Stimulated activated CD4-positive, alpha-beta T cell treated with anti-CD3 and anti-CD28 coated beads, Interleukin-12 subunit alpha, Interleukin-12 subunit beta, amount 100 ng/mL, for 4 hours (primary cell): Measurements from ENCODE around the gene ARAP1.
"Not testable (repeated sequence)": the region's sequence is repeated elsewhere in the genome, so short reads cannot be mapped to it uniquely, and the experiment has no call there.

Source experiments
- DNase-seq: peaks from one replicate; pipeline ENCODE4 v3.0.0-alpha.2; 2020

The ARAP1 gene

DNA sequence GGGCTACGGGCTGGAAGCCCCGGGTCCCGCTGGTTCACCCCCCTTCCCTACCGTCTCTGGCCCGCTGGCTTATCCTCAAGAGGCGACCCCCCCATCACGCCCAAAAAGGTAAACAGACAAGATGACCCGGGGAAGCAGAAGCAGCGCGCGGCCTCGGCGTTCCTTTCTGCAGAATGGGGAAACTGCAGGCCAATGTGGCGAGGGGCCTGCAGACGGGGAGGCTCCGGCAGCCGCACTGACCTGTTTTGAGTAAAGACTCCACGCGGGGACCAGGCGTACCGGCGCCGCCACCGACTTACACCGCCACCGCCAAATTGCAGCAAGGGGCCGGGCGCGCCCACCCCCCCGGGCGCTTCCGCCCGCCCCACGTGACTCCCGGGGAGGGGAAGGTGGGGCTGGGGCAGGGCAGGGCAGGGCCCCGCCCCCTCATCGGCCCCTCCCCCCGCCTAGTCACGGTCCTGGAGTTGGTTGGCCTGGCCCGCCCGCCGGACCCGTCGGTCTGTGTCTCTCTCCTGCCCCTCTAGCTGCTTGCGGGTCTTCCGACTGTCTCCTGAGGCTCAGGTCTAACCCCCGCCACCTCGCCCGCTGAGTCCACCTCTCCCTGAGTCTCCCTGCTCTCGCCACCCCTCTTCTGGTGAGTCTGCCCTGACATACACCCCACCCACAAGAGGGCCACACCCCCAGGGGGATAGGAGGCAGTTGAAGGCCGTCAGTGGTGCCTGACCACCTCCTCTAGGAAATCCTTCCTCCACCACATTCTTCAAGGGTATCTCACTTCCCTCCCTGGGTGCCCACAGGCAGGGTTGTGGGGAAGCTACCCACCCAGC is at the start of gene ARAP1:
ARAP1 (minus strand) TSS at position 321 of the 827 bp plus-strand sequence. CDS start 25,280 bp downstream, outside the sequence.
- DNase-seq, result peak; percentile 71

DNA sequence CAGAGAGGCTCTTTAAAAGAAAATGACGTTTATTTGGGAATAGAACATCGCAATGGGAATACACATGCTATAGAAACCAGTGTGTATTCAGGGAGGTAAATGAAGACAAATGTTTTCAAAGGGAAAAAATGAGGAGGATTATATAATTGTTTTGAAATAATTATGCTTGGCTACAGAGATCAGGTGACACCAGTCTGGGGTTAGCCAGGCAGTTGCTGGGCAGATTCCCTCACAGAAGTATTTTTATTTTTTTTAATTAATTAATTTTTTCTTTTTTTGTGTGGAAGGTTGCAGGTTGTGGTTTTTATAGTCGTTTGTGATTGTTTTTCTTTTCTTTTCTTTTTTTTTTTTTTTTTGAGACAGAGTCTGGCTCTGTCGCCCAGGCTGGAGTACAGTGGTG is 47.2 kb upstream of the ARAP1 start:
- no peak for DNase-seq

DNA sequence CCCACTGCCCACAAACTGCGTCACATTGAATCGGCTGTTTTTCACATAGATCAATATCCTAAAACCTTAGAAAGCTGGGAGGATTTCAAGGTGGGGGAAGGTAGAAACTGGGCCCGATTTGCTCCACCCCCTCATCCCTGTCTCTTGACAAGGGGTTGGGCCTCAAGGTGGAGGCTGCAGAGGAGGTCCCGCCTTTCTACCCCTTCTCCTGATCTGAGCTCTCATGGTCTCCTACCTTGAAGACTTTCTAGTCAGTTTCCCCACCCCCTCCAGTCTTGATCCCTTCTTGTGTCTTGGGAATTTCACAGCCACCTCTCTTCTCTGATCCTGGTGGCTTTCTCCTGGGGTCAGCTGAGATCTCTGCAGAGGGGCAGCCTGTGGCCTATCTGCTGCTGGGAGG is 46.2 kb upstream of the ARAP1 start:
- DNase-seq, result no peak

DNA sequence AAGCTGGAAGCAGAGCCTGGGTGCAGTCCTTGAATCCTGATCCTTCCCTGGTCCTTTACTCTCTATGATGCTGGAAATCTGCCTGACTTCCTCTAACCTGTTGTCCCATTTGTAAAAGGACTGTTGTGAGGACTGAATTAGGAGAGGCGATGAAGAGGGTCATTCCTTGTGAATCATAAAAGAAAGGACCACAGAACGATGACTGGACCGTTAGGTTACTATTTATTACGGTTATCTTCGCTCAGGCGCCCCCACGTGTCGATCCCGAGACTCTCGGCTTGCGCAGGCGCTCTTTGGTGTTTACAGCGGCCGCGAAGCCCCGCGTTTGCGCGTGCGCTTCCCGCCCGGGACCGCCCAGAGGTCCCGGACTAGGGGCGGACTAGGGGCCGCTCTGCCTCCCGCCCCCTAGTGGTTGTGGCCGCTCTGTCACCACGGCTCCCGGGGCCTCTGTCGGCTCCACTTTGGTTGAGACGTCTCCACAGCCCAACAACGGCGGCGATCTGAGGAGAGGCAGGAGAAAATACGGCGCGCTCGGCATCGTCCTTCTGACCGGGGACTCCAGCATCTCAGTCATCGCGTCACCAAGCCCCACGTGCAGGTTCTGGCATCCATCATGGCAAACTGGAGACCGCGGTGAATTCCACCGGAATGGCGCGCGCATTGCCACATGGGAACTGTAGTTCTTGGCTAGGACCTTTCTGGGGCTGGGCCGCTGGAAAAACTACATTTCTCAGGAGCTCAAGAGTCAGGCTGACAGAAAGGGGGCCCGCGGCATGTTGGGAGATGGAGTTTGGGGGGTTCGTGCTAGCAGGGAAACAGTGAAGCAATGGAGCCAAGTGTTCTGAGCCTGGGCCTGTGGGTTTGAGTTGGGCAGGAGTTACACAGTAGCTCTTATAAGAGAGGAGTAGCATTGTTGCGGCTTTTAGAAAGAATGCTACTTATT is 41.5 kb upstream of the ARAP1 start, which contains the start of gene STARD10:
STARD10 (minus strand) TSS at position 623 of the 943 bp plus-strand sequence. CDS start 12,866 bp downstream, outside the sequence.
- DNase-seq, result peak; percentile 94

DNA sequence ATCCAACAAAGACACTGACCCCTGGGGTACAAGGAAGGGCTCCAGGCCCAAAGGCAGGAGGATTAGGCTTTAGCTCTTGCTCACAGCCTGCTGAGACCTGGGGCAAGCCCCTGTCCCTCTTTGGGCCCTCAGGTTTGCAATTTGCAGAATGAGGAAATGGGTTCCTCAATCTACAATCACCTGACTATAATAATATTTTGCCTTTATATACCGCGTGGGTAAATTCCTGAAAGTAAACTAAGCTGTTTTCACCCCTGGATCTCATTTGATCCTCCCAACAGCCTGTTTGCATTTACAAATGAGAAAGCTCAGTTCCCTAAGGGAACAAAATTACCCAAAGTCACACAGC is 40.8 kb upstream of the ARAP1 start:
- no peak for DNase-seq

DNA sequence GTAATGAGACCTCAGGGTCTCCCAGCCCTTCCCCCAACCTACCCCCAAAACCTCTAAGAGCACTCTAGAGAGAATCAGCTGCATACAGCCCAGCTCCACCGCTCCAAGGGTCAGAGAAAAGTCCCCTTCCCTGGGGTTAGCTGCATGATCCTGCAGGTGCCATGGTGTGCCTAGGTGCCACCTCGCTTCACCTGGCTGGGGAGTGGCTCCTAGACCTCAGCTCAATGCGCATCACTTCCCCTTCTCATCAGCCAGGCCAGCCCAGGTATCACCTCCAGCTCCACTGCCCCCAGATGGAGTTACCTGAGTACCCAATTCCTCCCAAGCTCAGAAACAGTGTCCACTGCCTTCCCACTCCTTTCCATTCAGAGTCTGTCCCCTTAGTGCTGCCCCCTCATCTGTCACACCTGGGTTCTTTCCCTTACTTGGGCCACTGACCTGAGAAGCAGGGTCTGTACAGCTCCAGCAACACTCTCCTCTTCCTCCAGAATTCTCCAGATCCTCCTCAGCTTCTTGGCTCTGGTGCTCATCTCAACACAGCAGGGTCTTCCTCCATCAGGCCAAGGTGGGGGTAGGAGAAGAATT is 40.3 kb upstream of the ARAP1 start:
- no peak for DNase-seq

DNA sequence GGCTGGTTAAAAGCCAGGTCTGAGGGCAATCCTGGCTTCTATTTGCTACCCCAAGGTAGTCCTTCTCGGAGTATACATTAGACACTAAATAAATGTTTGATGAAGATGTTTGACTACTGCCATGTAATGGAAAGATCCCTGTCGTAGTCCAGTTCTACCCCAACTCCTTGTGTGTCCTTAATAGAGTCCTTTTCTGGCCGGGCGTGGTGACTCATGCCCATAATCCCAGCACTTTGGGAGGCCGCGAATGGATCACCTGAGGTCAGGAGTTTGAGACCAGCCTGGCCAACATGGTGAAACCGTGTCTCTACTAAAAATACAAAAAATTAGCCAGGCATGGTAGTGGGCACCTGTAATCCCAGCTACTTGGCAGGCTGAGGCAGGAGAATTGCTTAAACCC is 39.0 kb upstream of the ARAP1 start:
- DNase-seq, result not testable (repeated sequence)

DNA sequence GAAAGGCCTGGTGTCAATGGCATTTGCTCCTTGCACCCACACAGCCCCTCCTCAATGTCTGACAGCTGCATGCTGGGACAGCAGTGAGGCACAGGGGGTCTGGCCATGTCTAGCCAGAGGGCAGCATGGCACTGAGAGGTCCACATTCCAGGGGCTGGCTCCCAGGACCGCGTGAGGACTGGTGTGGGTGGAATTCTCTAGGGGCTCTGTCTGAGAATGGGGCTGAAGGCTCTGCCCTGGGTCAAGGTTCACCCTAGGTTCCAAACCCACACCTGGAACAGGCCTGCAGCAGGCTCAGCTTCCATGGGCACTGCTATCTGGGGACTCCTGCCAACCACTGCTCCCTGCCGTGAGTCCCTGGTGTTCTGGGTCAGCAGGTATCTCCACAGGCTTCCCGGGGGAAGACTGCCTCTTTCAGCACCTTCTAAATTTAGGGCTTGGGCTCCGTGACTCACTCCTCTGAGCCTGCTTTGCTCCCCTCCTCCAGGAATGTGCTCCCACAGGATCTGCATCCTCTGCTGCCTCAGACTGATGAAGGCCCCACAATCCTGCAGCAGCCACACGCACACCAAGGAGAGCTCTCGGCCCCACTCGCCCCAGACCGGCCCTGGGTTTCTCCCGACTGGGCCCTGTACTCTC is 37.4 kb upstream of the ARAP1 start:
- DNase-seq, result no peak

DNA sequence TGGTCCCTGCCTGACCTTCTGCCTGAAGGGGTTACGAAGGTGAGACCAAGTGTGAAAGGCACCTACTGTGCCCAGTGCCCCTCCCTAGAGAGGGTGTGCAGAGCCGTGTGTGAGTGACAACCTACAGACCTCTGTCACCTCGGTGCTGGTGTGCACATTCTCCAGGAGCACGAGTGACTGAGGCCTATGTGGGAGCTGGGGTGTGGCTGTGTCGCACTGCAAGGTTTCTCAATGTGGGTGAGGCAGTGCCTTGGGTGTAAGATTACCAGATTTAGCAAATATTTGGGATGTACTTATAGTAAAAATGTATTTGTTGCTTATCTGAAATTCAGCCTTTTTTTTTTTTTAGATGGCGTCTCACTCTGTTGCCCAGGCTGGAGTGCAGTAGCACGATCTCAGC is 36.0 kb upstream of the ARAP1 start:
- DNase-seq, result no peak

DNA sequence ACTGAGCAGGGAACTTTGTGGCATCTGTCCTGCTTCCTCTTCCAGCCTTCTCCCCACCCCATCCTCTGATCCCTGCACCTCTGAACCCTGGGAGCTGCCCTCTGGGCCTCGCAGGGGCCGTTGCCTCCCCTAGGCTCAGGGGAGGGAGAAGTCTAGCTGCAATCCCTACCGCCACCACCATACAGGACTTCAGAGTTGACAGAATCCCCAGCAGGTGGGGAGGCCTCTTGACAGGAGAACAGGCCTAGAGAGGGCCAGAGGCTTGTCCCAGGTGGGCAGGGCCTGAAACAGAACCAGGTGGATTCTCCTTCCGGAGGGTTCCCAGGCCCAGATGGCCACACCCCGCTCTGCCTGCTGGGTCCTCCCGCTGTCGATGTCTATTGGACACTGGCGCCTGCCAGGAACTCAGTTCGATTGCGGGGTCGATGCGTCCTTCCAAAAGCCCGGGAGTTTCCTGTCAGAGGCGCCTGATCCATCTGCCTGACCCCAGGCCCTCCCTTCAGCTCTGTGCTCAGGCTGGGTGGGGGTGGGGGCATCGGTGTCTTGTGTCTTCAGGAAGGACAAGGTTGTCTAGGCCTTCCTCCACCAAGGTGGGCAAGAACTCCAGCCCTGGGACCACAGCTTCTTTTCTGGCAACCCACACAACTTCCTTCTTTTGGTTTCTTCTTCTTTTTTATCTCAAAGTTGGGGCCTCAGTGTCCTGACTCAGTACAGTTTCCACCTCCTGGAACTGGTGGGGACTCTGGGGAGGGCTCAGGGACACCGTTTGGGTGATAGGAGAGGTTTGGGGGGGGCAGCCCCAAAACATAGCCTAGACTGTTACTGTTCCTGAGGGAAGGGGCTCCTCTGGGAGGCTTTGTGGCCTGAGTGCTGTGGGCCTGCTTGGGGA is 35.3 kb upstream of the ARAP1 start:
- no peak for DNase-seq

DNA sequence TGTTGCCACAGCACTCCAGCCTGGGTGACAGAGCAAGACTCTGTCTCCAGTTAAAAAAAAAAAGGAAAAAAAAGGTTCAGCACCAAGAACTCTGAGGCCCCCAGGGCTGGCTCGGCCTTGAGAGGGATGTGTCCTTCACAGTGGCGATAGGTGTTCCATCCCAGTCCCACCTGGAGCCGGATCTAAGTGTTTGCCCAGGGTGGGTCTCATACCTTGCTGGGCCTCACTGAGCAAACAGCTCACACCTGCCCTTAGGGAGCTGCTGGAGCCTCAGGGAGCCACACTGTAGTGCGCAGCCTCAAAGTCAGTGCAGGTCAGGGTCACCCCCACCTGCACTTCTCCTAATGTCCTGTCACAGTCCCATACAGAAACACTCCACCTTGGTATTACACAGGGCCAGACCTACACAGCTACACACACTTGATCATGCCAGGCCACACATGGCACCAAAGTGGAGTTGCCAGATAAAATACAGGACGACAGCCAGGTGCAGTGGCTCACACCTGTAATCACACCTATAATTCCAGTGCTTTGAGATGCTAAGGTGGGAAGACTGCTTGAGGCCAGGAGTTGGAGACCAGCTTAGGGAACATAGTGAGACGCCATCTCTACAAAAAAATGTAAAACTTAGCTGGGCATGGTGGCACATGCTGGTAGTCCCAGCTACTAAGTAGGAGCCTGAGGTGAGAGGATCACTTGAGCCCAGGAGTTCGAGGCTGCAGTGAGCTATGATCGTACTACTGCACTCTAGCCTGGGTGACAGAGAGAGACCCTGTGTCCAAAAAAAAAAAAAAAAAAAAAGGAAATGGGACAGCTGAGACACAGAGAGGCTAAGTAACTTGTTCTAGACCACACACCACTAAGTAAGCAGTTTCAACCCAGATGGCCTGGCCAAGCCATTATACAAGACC is 34.4 kb upstream of the ARAP1 start:
- no peak for DNase-seq

DNA sequence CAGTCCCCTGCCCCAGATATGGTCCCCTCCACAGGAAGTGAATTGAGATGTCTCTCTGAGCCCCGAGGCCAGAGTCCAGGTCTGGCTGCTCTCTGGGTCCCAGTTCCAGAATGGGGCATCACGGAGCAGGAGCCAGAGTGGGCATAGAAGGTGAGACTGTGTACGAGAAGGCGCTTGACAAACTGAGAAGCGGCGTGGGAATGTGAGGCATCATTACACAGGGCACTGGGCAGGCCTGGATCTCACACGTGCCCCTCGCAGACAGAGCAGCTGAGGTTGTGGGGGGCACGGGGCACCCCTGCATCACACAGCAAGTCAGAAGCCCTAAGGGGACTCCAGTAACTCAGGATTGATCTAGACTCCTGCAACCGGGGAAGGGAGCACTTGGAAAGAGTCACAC is 32.5 kb upstream of the ARAP1 start:
- no peak for DNase-seq

DNA sequence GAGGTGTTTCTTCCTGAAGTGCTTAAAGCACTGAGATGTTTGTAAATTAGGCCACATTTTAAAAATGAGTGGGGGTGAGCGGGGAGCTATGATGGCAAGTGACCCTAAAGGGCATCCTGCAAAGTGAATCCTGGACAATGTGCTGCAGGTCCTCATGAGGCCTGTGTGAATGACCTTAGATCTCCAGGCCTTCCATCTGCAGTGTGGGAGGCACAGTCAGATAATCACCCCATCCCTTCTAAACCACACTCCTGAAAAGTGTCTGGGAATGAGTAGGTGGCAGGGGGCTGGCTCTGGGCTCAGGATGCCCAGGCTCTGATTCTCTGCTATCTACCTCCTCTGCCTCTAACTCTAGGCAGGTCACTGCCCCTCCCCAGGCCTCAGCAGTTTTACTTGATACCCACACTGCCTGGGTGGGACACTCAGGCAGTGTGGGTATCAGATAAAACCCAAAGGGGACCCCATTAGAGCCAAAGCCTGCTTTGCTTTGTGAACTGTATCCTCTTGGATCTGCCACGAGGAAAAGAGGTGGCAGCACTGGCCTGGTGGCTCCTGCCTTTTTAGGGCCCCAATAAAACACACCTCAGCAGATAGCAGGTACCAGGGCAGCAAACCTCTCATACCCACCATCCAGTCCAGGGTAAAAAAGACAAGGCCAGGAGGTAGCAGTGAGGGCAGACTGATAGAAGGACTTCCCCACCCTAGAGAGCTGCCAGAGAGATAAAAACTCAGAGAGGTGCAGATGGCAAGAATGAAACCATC is 31.1 kb upstream of the ARAP1 start:
- DNase-seq, result no peak

DNA sequence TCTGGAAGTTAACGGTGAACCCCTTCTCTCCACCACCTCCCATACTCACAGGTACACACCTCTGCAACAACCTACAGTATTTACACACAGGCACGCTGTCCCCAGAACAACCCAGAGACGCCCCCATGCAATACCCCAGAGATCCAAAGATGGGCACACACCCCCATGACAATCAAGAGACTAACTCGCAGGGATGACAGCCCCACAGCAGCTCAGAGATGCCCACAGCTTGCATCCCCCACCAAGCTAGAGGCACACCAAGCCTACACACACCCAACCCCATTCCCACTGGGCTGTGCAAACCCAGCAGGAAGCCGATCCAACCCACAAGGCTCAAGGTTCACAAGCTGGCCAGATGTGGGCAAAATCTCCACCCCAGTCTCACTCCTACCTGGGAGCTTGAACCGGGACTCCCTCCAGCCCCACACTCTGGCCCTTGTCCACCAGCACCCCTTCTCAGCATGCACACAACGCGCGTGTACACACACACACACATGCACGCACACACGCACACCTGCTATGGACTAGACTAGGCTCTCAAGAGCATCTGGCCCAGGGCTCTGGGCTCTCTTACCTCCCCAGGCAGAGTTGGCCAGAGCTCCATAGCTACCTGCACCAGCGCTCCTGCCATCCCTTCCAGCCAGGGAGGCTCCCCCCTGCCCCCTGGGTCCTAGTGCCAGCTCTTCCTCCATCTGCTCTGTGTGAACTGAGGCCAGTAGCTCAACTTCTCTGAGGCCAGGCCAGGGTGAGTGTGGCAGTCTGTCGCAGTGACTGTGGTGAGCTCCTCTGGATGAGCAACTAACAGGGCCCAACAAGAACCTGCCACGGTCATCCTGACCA is 30.1 kb upstream of the ARAP1 start:
- no peak for DNase-seq

DNA sequence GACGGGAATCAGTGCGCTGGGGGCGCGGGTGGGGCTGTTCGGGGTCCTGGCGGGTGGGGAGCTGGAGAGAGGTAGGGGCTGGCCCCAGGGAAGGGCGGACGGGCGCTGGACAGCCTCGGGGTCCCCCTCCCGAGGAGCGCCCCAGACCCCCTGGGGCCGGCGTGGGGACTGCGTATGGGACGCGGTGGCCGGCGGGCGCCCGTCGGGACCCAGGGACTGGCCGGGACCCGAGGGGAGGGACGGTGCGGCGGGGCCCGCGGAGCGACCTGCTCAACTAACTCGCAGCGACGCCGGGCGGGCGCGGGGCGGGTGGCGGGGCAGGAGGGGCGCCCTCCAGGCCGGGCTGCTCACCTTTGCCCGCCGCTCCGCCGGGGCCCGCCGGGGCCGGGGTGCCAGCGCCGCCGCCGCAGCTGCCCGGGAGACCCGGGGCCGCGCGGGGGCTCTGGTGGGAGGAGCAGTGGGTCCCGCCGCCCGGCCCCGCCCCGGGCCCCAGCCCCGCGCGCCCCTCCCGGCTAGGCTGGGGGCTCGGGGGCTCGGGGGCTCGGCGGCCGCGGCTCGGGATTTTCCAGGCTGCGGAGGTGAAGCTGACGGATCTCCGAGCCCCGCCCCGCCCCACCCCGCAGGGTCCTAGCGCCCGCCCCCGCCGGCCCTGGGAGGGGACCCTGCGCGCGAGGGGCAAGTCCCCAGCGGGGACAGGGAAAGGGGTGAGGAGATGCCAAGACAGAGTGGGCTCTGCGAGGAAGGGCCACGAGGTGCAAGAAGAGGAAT is 29.3 kb upstream of the ARAP1 start:
- peak; percentile 59 for DNase-seq

DNA sequence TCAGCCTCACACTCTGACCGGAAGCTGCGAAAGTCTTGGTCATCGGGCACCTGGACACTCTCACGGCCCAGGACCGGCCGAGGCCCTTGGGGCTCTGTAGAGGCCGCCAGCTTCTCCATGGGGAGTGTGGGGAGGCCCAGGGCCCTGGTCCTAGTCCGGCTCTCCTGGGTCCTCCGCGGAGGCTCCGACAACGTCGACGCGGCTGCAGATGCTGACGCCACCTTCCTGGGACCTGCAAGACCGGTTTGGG is 28.8 kb upstream of the ARAP1 start:
- DNase-seq, result no peak

DNA sequence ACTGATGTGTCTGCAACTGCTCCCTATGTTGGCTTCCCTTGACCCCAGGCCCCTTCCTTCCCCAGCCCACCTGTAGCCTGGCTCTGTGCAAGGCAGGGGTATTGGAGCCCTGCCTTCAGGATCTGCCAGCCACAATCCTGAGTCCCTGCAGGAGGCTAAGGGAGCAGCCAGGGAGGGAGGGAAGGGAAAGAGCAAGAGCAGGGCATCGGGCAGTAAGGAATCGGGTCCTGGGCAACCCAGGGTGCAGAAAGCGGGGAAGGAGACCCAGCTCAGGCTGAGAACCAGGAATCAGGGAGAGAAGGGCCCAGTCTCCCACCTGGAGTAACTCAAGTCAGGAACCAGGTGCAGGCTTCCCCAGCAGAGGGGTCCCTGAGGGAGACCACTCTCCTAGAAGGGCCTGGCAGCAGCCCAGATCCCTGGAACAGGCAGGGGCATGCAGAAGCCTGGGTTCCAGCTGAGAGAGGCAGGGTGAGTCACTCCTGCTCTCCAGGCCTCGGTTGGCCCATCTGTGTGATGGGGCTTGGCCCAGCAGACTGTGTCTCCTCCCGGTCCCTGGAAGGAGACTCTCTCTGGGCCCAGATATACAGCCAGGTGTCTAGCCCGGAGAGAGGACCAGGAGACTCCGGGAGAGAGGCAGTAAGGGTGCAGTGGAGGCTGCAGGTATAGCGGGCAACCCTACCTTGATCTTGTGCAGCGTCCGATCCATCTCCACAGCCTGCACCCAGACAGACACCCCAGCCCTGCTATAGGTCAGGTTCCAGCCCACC is 28.3 kb upstream of the ARAP1 start:
- DNase-seq, result no peak
